Muscle layer of colon (tissue), 2 donors: ENCODE data around the gene GRID2.

ENCODE experiments used
- H3K27ac ChIP-seq: one replicate; pipeline ENCODE4 v1.7.0; 2013; ENCODE audit warnings: low read depth, mild to moderate bottlenecking, low read length, moderate library complexity
- H3K27me3 ChIP-seq, 2 donors: one replicate each; pipeline ENCODE4 v1.7.0; 2013; ENCODE audit warnings: low read length in 2 of 2, mild to moderate bottlenecking in 2 of 2; ENCODE audit not compliant: insufficient read depth in 2 of 2, control insufficient read depth in 1 of 2
- H3K36me3 ChIP-seq: one replicate; pipeline ENCODE4 v1.7.0; 2013; ENCODE audit warnings: mild to moderate bottlenecking, low read length; ENCODE audit not compliant: insufficient read depth
- H3K4me1 ChIP-seq: one replicate; pipeline ENCODE4 v1.7.0; 2013; ENCODE audit warnings: mild to moderate bottlenecking, low read length; ENCODE audit not compliant: insufficient read depth
- H3K4me3 ChIP-seq, 2 donors: one replicate each; pipeline ENCODE4 v1.7.0; 2013; ENCODE audit warnings: low read length in 2 of 2, low read depth in 1 of 2, mild to moderate bottlenecking in 1 of 2, moderate library complexity in 1 of 2
- H3K9ac ChIP-seq: one replicate; pipeline ENCODE4 v1.7.0; 2013; ENCODE audit warnings: low read length
- H3K9me3 ChIP-seq: one replicate; pipeline ENCODE4 v1.7.0; 2013; ENCODE audit warnings: mild to moderate bottlenecking, low read length
- donor health status: abdominal sarcoma.
- donor health status: Adenocarcinoma of cecum.

GRID2 gene

DNA sequence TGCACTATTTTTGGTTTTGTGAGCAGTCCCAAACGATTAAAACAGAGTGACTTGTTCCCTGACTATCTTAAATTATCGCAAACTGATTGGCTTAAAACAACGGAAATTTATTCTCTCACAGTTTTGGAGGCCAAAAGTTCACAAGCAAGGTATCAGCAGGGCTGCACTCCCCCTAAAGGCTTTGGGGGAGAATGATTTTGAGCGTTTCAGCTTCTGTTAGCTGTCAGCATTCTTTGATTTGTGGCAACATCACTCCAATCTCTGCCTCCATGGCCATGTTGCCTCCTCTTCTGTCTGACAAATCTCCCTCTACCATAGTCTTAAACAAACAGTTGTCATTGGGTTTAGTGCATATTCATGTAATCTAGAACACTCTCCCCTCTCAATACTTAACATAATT, 1065.2 kb downstream of the GRID2 start:
- Histone ChIP-seq H3K4me3 (no peak overlapping the region), H3K27me3 (no peaks in the 10 kb centered on the region), H3K27ac (no peak overlapping the region), H3K9me3 (no peaks in the 10 kb centered on the region), H3K36me3 (no peaks in the 10 kb centered on the region), H3K4me1 (no peaks in the 10 kb centered on the region), H3K9ac (no peak overlapping the region)

- no peak overlapping the region for H3K4me3 ChIP-seq
- no peak overlapping the region for H3K27ac ChIP-seq
- no peaks in the 10 kb centered on the region for H3K36me3 ChIP-seq
- H3K27me3 ChIP-seq = no peaks in the 10 kb centered on the region
- no peaks in the 10 kb centered on the region for H3K4me1 ChIP-seq
- H3K9ac ChIP-seq = no peak overlapping the region
- no peaks in the 10 kb centered on the region for H3K9me3 ChIP-seq
Observed at GRCh38 chr4:93370256-93370655, 1066.5 kb downstream of the GRID2 start.

DNA sequence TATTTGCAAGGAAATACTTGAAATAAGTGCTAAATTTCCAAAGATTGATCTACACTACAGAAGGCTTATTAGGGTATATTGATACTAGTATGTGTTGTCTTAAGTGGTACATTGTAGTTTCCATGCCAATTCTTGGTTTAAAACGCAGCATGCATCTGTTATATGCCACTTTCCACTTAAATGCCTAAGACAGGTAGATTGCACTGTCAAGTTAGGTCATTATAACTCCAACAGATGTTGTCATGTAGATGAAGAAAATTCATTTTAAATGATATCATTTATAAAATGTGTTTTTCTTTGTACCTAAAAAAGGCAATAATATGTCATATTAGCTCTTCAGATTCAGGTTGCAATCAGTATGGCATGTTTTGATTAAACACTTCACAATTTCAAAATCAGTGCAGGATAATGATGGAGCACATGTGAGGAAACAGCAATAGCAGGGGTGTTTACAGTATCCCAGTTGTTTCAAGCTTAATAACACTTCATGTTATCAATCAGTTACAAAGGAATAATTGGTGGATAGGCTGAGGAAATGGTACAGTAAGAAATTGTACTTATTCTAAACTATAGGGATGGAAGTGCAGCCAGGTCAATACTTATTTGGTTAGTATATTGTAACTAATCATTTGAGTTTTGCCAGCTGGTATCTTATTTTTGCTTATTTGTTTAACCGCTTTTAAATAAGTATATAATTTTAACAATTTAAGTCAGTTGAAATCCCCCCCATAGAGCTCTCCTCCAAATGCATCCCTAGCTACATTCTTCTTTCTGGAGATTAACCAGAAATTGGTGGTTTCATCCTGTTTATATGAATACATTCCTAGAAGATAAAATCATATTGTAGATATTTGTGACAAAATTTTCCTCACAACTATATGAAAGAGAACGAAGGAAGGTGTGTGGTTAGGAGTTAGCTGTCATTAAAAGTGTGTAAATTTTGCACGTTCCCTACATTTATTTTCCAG, 1070.4 kb downstream of the GRID2 start:
- Histone ChIP-seq H3K9me3 (no peaks in the 10 kb centered on the region), H3K9ac (no peak overlapping the region), H3K4me1 (no peaks in the 10 kb centered on the region), H3K27me3 (no peaks in the 10 kb centered on the region), H3K4me3 (no peak overlapping the region), H3K27ac (no peak overlapping the region), H3K36me3 (no peaks in the 10 kb centered on the region)

DNA sequence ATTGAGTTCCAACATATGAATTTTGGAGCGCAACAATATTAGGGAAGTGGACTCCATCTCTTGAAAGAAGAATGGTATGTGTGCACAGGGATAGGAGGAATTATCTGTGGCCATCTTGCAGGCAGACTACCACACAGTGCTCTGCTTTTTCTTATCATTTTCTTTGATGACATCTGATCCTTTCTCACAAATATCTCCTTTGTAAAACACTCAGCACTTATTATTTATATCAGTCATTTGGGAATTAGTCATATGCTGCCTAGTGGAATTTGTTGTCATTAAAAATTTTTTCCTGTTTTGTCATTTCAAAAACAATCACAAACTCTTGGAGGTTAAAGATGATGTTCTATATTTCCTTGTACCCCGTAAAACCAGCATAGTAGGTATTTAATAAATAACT, 1080.5 kb downstream of the GRID2 start:
- Histone ChIP-seq H3K9ac (no peak overlapping the region), H3K4me1 (no peaks in the 10 kb centered on the region), H3K9me3 (no peaks in the 10 kb centered on the region), H3K36me3 (no peaks in the 10 kb centered on the region), H3K4me3 (no peak overlapping the region), H3K27ac (no peak overlapping the region), H3K27me3 (no peaks in the 10 kb centered on the region)

DNA sequence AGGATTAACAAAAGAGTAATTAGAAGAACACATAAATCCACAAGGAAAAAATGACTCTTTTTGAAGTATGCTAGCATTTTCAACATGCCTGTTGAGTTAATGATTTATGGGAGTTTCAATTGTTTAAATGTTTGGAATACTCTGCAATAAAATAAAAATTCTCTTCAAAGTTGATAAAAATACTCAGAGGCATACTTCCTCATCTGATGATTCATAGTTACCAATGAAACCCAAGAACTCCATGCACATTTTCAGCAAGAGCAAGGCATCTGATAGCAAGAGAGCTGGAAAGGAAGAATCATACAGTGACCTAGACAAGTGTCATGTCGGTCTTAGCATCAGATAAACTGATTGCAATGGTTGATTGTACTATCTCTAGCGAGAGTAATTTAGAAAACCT, 1081.1 kb downstream of the GRID2 start:
- H3K9ac ChIP-seq = no peak overlapping the region
- H3K9me3 ChIP-seq = no peaks in the 10 kb centered on the region
- no peak overlapping the region for H3K4me3 ChIP-seq
- H3K36me3 ChIP-seq = no peaks in the 10 kb centered on the region
- no peak overlapping the region for H3K27ac ChIP-seq
- H3K4me1 ChIP-seq = no peaks in the 10 kb centered on the region
- H3K27me3 ChIP-seq = no peaks in the 10 kb centered on the region

GRCh38 chr4:93394545-93395081, 1090.8 kb downstream of the GRID2 start:
- no peaks in the 10 kb centered on the region for H3K27me3 ChIP-seq
- H3K27ac ChIP-seq = no peak overlapping the region
- H3K4me1 ChIP-seq = no peaks in the 10 kb centered on the region
- no peaks in the 10 kb centered on the region for H3K9me3 ChIP-seq
- no peak overlapping the region for H3K9ac ChIP-seq
- no peaks in the 10 kb centered on the region for H3K36me3 ChIP-seq
- no peak overlapping the region for H3K4me3 ChIP-seq

DNA sequence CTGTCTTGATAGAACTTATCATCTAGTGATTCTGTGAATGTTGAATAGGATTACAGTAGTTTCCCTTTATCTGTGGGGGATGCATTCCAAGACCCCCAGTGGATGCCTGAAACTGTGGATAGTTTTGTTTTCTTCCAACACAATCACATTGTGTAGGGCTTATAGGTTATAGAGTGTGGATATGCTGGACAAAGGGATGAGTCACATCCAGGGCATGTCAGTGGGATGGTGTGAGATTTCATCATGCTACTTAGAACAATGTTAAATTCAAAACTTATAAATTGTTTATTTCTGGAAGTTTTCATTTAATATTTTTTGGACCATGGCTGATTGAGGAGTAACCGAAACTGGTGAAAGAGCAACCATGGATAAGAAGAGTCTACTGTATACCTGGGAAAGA, 1092.5 kb downstream of the GRID2 start:
- Histone ChIP-seq H3K4me1 (no peaks in the 10 kb centered on the region), H3K27me3 (no peaks in the 10 kb centered on the region), H3K4me3 (no peak overlapping the region), H3K36me3 (no peaks in the 10 kb centered on the region), H3K9me3 (no peaks in the 10 kb centered on the region), H3K27ac (no peak overlapping the region), H3K9ac (no peak overlapping the region)

DNA sequence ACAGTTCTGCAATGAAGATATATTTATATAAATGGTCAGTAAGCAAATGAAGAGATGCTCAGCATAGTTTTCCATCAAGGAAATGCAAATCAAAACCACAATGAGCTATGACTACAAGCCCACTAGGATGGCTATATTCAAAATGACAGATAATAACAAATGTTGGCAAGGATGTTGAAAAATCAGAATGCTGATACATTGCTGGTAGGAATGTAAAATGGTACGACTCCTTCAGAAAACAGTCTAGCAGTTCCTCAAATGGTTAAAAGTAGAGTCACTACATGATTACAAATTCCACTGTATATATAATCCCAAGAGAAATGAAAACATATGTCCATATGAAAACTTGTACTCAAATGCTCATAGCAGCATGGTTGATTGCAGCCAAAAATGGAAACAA, 1099.8 kb downstream of the GRID2 start:
- Histone ChIP-seq H3K36me3 (no peaks in the 10 kb centered on the region), H3K9me3 (no peaks in the 10 kb centered on the region), H3K4me3 (no peak overlapping the region), H3K27ac (no peak overlapping the region), H3K27me3 (no peaks in the 10 kb centered on the region), H3K9ac (no peak overlapping the region), H3K4me1 (no peaks in the 10 kb centered on the region)

DNA sequence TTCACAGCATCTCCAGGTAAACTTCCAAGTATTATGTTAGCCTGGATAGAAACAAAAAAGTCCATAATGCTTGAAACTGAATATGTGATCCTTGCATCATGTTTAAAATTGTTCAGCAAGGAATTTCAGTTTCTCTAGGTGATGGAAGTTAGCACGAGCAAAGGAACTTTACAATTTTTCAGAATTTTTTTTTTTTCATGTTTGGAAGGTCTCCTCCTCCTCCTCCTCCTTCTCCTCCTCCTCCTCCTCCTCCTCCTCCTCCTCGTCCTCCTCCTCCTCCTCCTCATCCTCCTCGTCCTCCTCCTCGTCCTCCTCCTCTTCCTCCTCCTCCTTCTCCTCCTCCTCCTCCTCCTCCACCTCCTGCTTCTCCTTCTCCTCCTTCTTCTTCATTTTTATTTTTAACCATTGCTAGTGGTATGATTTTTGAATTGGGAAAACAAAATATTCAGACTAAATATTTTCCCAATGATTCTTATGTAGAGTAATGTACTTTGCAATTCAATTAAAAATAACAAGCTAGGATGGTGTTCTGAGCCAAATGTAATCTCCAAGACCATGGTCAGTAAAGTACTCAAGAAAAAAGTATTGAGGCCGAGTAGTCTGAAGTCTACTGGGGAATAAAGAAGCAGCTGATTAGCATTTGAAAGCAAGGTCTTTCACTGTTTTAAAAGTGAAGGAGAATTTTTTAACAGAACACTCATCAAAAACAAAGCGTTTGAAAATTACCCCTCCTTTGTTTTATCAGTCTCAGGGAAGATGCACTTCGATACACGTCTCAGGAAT, 1103.9 kb downstream of the GRID2 start:
- Histone ChIP-seq H3K27me3 (no peaks in the 10 kb centered on the region), H3K36me3 (no peaks in the 10 kb centered on the region), H3K27ac (no peak overlapping the region), H3K4me1 (no peaks in the 10 kb centered on the region), H3K9ac (no peak overlapping the region), H3K9me3 (no peaks in the 10 kb centered on the region), H3K4me3 (no peak overlapping the region)

- H3K9ac ChIP-seq = no peak overlapping the region
- no peaks in the 10 kb centered on the region for H3K27me3 ChIP-seq
- no peaks in the 10 kb centered on the region for H3K9me3 ChIP-seq
- no peaks in the 10 kb centered on the region for H3K4me1 ChIP-seq
- no peak overlapping the region for H3K27ac ChIP-seq
- no peak overlapping the region for H3K4me3 ChIP-seq
- no peaks in the 10 kb centered on the region for H3K36me3 ChIP-seq
Observed at GRCh38 chr4:93409035-93409434, 1105.3 kb downstream of the GRID2 start.

DNA sequence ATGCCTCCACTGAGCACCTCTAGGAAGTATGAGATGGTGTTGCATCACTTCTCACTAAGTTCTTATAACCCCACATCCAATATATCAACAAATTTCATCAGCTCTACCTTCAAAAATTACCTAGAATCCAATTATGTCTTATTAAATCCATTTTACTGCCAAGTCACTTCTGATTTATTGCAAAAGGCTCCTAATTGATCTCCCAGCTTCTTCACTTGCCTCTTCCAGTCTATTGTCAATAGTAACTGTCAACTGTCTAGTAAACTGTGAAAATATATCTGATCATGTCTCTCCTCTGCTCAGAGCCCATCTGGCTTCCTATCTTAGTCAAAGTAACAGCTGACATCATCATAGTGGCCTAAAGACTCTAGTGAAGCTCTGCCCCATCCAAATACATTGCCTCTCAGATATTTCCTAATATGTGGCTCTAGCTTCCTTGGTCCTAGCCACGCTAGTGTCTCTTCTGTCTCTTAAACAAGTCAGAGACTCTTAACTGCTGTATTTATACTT, 1110.3 kb downstream of the GRID2 start:
- Histone ChIP-seq H3K36me3 (no peaks in the 10 kb centered on the region), H3K4me1 (no peaks in the 10 kb centered on the region), H3K9ac (no peak overlapping the region), H3K27ac (no peak overlapping the region), H3K9me3 (no peaks in the 10 kb centered on the region), H3K27me3 (no peaks in the 10 kb centered on the region), H3K4me3 (no peak overlapping the region)
